ENCODE measurements around the gene SERTAD2. TPM values are rescaled to one million over a fixed set of nuclear protein-coding genes. Genes with fewer than 3 reads are reported as not detected.

Gene SERTAD2
- total RNA-seq, 4 donors from 2014 or later: 15.9 to 18.8 (median 17.4) TPM

- 67 to 75% methylated on average over 3 of the region's 3 CpGs for WGBS, 2 donors
- peaks cover 0 to 28% (median 20%) of the 10 kb centered on the region in 4 donors for H3K4me1 ChIP-seq
- H3K4me3 ChIP-seq: no peak overlapping the region
- DNase-seq (ENCODE audit: low spot score in 2 of 2): no peak
- H3K27me3 ChIP-seq: no peaks in the 10 kb centered on the region
- no peaks in the 10 kb centered on the region for H3K36me3 ChIP-seq
- H3K9me3 ChIP-seq: no peaks in the 10 kb centered on the region
- peak overlapping the region in 3 of 4 donors; percentile 12 to 99 (median 96) for H3K27ac ChIP-seq
- TF ChIP-seq POLR2A (IDR thresholded peaks at IDR 0.05) (no peak), EP300 (IDR thresholded peaks at IDR 0.05) (no peak)
Observed at GRCh38 chr2:64655873-64656272, 2.2 kb upstream of the SERTAD2 start.

DNA sequence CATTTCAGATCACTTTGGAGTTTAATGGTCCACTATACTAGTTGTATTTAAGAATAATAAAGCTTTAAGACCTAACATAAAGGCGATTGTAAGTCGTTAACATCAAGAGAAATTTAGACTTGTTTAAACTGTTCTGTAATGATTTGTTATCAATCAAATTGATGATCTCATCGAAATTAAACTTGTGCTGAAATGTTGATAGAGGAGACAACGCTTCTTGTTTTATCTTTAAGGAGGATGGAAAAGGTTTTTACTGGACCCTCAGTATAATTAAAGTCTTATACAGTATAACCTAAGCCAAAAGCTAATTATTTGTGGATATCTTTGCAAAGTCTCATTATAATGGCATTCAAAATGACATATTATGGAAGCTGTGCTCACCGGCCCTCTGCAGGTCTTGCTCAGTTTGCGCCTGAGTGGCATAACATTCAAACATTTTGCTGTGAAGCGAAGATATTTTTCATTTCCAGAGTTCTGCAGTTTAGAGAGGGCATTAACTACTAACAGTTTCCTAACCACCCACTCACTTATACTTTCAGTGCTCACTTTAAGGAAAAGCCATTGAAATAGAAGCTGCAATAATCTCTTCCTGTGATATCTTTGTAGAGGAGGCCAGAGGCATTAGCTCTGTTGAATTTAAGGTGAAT lies 1.4 kb upstream of the SERTAD2 start:
- DNase-seq (ENCODE audit: low spot score in 2 of 2): no peak
- TF ChIP-seq EP300 (IDR thresholded peaks at IDR 0.05) (no peak), POLR2A (IDR thresholded peaks at IDR 0.05) (no peak)
- TF ChIP-seq, protein P1, sequence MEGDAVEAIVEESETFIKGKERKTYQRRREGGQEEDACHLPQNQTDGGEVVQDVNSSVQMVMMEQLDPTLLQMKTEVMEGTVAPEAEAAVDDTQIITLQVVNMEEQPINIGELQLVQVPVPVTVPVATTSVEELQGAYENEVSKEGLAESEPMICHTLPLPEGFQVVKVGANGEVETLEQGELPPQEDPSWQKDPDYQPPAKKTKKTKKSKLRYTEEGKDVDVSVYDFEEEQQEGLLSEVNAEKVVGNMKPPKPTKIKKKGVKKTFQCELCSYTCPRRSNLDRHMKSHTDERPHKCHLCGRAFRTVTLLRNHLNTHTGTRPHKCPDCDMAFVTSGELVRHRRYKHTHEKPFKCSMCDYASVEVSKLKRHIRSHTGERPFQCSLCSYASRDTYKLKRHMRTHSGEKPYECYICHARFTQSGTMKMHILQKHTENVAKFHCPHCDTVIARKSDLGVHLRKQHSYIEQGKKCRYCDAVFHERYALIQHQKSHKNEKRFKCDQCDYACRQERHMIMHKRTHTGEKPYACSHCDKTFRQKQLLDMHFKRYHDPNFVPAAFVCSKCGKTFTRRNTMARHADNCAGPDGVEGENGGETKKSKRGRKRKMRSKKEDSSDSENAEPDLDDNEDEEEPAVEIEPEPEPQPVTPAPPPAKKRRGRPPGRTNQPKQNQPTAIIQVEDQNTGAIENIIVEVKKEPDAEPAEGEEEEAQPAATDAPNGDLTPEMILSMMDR (IDR thresholded peaks at IDR 0.05): no peak

DNA sequence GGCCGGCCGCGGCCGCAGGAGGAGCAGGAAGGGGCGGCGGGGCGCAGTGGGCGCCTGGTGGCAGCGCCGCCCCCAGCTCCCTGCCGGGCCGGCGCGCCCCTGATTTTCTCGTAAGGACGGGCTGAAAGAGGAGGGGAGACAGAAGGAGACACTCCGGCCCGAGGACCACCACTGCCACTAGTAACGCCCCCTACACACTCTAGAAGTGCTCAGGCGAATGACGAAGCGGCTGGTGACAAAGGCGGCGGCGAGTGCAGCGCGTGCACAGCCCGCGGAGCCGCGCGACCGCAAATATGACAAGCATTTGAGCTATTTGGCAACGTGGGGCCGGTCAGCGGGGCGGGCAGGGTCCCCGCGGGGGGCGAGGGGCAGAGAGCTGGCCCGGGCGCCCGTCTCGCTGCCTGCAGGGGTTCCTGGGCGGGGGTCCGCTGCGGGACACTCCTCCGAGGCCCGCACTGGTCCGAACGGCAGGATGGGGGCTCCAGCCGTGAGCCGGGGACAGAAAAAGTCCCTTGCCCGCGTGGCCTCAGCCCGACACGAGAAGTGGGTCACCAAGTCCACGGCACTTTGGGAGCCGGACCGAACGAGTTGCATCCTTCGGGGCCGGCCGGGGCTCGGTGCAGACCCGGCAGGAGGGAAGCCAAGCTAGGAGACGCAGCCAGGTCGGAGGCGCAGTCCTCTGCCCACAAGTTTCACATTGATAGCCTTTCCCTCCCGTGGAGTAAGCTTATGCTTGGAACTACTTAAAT lies 524 bp upstream of the SERTAD2 start:
- peaks cover 0 to 44% (median 24%) of the 10 kb centered on the region in 4 donors for H3K4me1 ChIP-seq
- H3K36me3 ChIP-seq: no peaks in the 10 kb centered on the region
- whole genome bisulfite sequencing, 2 donors: 0 to 1% methylated on average over 23 to 43 of the region's 70 CpGs
- peak in 1 of 2 donors; percentile 87 for TF ChIP-seq EP300 (IDR thresholded peaks at IDR 0.05)
- TF ChIP-seq, protein P1 (IDR thresholded peaks at IDR 0.05): peak in 2 of 5 experiments; percentile 38 to 55
- TF ChIP-seq POLR2A (IDR thresholded peaks at IDR 0.05): peak; percentile 87 to 97
- H3K27ac ChIP-seq: peak overlapping the region; percentile 94 to 100 (median 98)
- H3K4me3 ChIP-seq: peak overlapping the region; percentile 86 to 97 (median 93)
- H3K9me3 ChIP-seq: no peaks in the 10 kb centered on the region
- no peaks in the 10 kb centered on the region for H3K27me3 ChIP-seq
- peak; percentile 48 to 70 for DNase-seq (ENCODE audit: low spot score in 2 of 2)

More for the DNA sequence above, 1.4 kb upstream of the SERTAD2 start:
- Histone ChIP-seq H3K27ac (peak overlapping the region in 3 of 4 donors; percentile 96 to 100 (median 99)), H3K27me3 (no peaks in the 10 kb centered on the region), H3K4me3 (peak overlapping the region; percentile 86 to 97 (median 93)), H3K4me1 (peaks cover 0 to 35% (median 20%) of the 10 kb centered on the region in 4 donors), H3K9me3 (no peaks in the 10 kb centered on the region), H3K36me3 (no peaks in the 10 kb centered on the region)
- WGBS, 2 donors: 34 to 44% methylated on average over 7 of the region's 7 CpGs

DNA sequence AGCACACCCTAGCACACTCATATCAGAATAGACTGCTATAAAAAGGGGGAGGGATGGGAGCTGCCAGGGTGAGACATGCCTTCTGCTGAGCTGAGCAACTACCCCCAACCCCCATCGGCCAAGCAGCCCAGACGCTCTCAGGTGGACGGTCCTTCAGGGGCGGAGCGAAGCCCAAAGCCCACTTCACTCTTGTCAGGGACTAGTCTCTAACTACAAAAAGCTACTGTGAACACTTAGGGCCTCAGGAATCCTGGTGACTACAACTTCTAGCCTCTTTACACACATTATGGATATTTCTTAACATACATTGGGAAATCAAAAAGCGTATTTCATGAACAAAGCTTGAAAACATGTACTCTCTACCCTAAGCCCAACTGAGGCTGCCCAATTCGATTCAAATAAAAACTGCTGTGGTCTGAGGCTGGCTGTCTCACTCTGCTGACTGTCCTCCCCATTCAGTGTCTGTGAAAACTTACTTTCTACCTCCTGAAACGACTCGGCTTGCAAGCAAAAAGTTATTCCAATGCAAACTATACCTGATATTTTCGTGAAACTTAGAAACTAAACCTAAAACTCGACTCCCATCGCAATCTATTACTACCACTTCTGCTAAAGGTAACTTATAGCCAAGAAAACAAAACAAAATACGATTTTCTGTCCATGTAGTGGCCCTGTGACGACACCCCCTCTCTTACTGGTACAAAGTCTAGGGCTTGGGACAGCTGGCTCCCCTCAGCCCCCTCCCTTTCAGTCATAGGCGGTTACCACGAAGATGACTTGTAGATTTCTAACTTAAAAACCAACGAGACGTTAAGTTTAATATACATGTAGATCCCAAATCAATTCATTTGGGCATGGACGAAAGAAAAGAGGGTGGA lies 1.2 kb downstream of the SERTAD2 start:
- no peak for DNase-seq (ENCODE audit: low spot score in 2 of 2)
- Histone ChIP-seq H3K4me3 (peak overlapping the region; percentile 92 to 98 (median 94)), H3K27me3 (no peaks in the 10 kb centered on the region), H3K9me3 (no peaks in the 10 kb centered on the region), H3K36me3 (no peaks in the 10 kb centered on the region), H3K27ac (peak overlapping the region; percentile 96 to 100 (median 100)), H3K4me1 (peaks cover 0 to 62% (median 29%) of the 10 kb centered on the region in 4 donors)
- 10 to 12% methylated on average over 19 of the region's 19 CpGs for WGBS, 2 donors
- TF ChIP-seq POLR2A (IDR thresholded peaks at IDR 0.05): no peak
- TF ChIP-seq EP300 (IDR thresholded peaks at IDR 0.05): peak in 1 of 2 donors; percentile 52

GRCh38 chr2:64651590-64651989 lies 2.1 kb downstream of the SERTAD2 start:
- H3K4me3 ChIP-seq: no peak overlapping the region
- no peak for DNase-seq (ENCODE audit: low spot score in 2 of 2)
- 55 to 61% methylated on average over 4 of the region's 4 CpGs for WGBS, 2 donors
- no peaks in the 10 kb centered on the region for H3K36me3 ChIP-seq
- peak overlapping the region in 3 of 4 donors; percentile 96 to 100 (median 100) for H3K27ac ChIP-seq
- H3K9me3 ChIP-seq: no peaks in the 10 kb centered on the region
- TF ChIP-seq, protein P1 (IDR thresholded peaks at IDR 0.05): no peak
- TF ChIP-seq EP300 (IDR thresholded peaks at IDR 0.05): no peak
- no peak for TF ChIP-seq POLR2A (IDR thresholded peaks at IDR 0.05)
- no peaks in the 10 kb centered on the region for H3K27me3 ChIP-seq
- H3K4me1 ChIP-seq: peaks cover 0 to 69% (median 34%) of the 10 kb centered on the region in 4 donors
